ENCODE data around the gene ASS1.

GRCh38 chr9:130447193-130447816 lies 2.5 kb downstream of the ASS1 start:
- TF ChIP-seq CTCF (IDR thresholded peaks at IDR 0.05) (no peak), POLR2A (IDR thresholded peaks at IDR 0.05) (peak in 1 of 2 donors; percentile 16)

Data from thyroid gland (tissue), 4 donors.